Measurements from ENCODE around the gene PRAC1. TPM values are rescaled to one million over a fixed set of nuclear protein-coding genes. Genes with fewer than 3 reads are reported as not detected.

Gene PRAC1
- total and polyA plus RNA-seq, 8 donors = not detected

DNA sequence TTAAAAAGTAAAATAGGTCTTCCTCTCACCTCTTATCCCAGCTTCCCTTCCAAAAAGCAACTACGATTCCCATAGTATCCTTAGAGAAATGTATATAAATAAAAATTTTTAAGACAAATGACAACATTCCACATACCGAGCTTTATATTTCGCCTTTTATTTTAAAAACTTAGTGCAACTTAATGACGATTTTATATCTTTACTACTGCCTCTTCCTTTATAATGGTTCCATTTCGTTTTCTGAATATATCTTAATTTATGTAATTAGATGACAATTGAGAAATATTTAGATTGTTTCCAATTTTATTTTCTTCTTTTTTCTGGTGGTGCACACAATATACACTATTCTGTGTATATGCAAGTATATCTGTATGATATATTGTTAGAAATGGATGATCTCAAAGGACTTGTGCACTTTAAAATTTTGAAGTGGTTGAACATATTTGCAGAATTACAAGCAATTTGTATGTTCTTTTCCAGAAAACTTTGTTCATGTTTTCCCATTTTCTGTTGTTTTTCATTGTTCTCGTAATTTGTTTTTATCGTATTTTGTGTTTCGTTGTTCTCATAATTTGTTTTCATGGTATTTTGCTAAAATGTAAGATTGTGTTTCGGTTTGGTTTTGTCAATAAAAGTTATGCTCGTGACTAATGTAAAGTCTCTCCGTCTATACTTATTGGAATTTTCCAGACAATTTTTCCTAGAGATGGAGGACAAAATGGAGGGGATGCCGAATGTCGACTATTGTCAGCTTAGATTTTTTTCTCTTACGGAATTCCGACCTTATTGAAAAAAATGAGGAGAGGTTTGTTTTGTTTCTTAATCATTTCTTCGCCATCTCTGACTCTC, 26.6 kb upstream of the PRAC1 start:
- TF ChIP-seq POLR2A (IDR thresholded peaks at IDR 0.05) = no peak
- no peak for TF ChIP-seq EP300 (IDR thresholded peaks at IDR 0.05)
- TF ChIP-seq POLR2AphosphoS5 (IDR thresholded peaks at IDR 0.05) = no peak
- TF ChIP-seq, protein P1, sequence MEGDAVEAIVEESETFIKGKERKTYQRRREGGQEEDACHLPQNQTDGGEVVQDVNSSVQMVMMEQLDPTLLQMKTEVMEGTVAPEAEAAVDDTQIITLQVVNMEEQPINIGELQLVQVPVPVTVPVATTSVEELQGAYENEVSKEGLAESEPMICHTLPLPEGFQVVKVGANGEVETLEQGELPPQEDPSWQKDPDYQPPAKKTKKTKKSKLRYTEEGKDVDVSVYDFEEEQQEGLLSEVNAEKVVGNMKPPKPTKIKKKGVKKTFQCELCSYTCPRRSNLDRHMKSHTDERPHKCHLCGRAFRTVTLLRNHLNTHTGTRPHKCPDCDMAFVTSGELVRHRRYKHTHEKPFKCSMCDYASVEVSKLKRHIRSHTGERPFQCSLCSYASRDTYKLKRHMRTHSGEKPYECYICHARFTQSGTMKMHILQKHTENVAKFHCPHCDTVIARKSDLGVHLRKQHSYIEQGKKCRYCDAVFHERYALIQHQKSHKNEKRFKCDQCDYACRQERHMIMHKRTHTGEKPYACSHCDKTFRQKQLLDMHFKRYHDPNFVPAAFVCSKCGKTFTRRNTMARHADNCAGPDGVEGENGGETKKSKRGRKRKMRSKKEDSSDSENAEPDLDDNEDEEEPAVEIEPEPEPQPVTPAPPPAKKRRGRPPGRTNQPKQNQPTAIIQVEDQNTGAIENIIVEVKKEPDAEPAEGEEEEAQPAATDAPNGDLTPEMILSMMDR (IDR thresholded peaks at IDR 0.05) = no peak

DNA sequence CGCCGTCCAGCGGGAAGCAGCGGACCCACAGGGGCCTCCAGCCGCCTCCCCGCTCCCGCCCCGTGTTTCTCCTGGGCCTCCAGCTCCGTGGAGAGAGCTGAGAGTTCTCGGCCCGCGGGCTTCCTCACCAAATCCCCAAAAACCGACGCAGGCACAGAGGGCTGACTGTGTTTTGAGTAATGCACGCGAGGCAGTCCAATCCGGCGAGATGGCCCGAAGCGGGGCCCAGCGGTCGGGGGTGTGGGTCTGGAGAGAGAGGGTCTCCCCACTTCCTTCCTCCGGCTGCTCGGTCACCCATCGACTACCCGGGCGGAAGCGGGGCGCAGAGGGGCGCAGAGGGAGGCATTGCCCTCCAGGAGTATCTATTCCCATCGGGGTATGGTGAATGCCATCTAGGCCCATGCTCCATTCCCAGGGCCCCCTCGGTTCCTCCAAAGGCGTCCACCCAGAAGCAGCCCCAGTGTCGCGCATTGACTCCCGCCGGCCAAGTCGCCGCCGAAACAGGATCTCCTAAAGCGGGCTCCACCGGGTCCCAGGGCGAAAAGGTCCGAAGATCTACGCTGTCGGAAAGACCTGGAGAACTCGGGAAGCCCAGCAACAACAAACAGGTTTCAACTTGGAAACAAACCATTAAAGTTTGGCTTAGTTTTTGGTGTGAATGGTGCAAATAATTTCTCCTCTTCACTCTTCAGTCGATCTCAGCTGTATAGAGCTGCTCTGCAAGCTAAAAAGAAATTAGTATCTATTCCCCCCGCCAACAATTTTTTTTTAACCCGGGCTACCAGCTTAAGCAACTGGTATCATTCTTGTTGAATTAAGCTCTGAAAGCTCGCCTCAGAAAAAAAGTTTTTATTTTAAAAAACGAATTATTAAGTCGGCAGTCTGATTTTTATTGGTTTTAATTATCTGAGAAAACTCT, 25.4 kb upstream of the PRAC1 start:
- DNase-seq = no peak
- Histone ChIP-seq H3K4me3 (no peak overlapping the region), H3K4me1 (peaks cover 0 to 9% (median 2%) of the 10 kb centered on the region in 4 donors), H3K9me3 (peaks cover 0 to 8% (median 0%) of the 10 kb centered on the region in 4 donors), H3K27ac (no peak overlapping the region), H3K27me3 (peaks cover 47 to 100% (median 97%) of the 10 kb centered on the region in 3 donors), H3K36me3 (no peaks in the 10 kb centered on the region)
- no peak for TF ChIP-seq POLR2AphosphoS5 (IDR thresholded peaks at IDR 0.05)
- TF ChIP-seq EP300 (IDR thresholded peaks at IDR 0.05) = no peak
- TF ChIP-seq, protein P1 (IDR thresholded peaks at IDR 0.05) = no peak
- TF ChIP-seq POLR2A (IDR thresholded peaks at IDR 0.05) = no peak
- WGBS, 5 donors = 7 to 16% (median 12%) methylated on average over 22 to 53 of the region's 53 CpGs
- intact Hi-C loops (cut with DNase I; ENCODE audit: low total_unique reads) = no loop called here

More for the DNA sequence above, 26.6 kb upstream of the PRAC1 start:
- 23 to 34% (median 26%) methylated on average over 16 of the region's 16 CpGs for WGBS, 5 donors
- Histone ChIP-seq H3K9me3 (peaks cover 0 to 8% (median 0%) of the 10 kb centered on the region in 4 donors), H3K36me3 (no peaks in the 10 kb centered on the region), H3K27ac (no peak overlapping the region), H3K27me3 (peaks cover 54 to 100% (median 99%) of the 10 kb centered on the region in 3 donors), H3K4me3 (no peak overlapping the region), H3K4me1 (peaks cover 0 to 15% (median 6%) of the 10 kb centered on the region in 4 donors)
- DNase-seq = no peak
- intact Hi-C loops (cut with DNase I; ENCODE audit: low total_unique reads) = no loop called here

DNA sequence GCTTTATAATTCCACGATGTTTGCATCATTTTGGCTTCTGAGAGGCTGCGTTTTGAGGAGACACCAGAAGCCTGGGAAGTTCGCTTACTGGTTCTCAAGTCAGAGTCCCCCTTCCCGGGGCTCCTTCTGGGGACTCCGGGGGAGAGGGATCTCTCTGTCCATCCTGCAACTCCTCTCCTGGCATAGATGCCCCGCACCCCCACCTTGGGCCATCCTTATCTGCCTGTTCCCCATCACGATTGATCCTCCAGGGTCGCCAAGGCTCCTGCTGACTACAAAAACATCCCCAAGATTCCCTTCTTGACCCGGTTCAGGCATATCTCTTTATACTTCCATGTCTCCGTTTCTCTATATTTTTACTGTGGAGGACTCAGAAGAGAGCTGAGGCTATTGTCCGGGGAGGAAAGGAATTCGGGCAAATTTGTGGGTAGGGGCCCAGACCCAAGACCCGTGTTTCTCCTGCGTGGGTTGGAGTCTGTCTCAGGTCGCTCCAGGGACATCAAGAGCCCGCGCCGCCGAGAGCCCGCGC, 24.7 kb upstream of the PRAC1 start:
- H3K36me3 ChIP-seq = no peaks in the 10 kb centered on the region
- no peak overlapping the region for H3K27ac ChIP-seq
- H3K9me3 ChIP-seq = peaks cover 0 to 8% (median 0%) of the 10 kb centered on the region in 4 donors
- 4 to 9% (median 6%) methylated on average over 17 to 21 of the region's 21 CpGs for WGBS, 5 donors
- DNase-seq = no peak
- intact Hi-C loops (cut with DNase I; ENCODE audit: low total_unique reads) = no loop called here
- TF ChIP-seq POLR2AphosphoS5 (IDR thresholded peaks at IDR 0.05) (no peak), POLR2A (IDR thresholded peaks at IDR 0.05) (no peak)
- TF ChIP-seq, protein P1 (IDR thresholded peaks at IDR 0.05) = no peak
- H3K4me3 ChIP-seq = no peak overlapping the region
- peaks cover 40 to 100% (median 96%) of the 10 kb centered on the region in 3 donors for H3K27me3 ChIP-seq
- peaks cover 0 to 5% (median 0%) of the 10 kb centered on the region in 4 donors for H3K4me1 ChIP-seq

Data from stomach (tissue), 9 donors.